Esophagus muscularis mucosa (tissue), 4 donors: Measurements from ENCODE around the gene CRYL1.

Experiments used
- CTCF ChIP-seq, 3 experiments: fragments of 200-600 bp in 2 of 3; fragments of 450-650 bp in 1 of 3; sonication (generic) in 2 of 3; IDR thresholded peaks; one replicate each; pipeline ENCODE4 v1.5.1; 2017 to 2019; ENCODE audit warnings: antibody characterized with exemption in 3 of 3, mild to moderate bottlenecking in 2 of 3, moderate library complexity in 1 of 3
- EP300 ChIP-seq: sonication (generic); formaldehyde crosslinking; IDR thresholded peaks from one replicate; pipeline ENCODE4 v1.6.1; 2017; ENCODE audit warnings: antibody characterized with exemption
- POLR2A ChIP-seq: fragments of 450-650 bp; IDR thresholded peaks from one replicate; pipeline ENCODE4 v1.6.1; 2017; ENCODE audit warnings: antibody characterized with exemption, moderate library complexity, mild to moderate bottlenecking, low read depth

GRCh38 chr13:20544201-20544923 lies 18.7 kb upstream of the CRYL1 start:
- TF ChIP-seq POLR2A: no peak
- TF ChIP-seq CTCF (IDR thresholded peaks at IDR 0.05): no peak
- TF ChIP-seq EP300: no peak
